Loucy (cell line): Measurements from ENCODE around the gene UNC13D.

Experiments used
- CTCF ChIP-seq: fragments of 200-600 bp; sonication (generic); conservative IDR thresholded peaks from 2 replicates; pipeline ENCODE4 v1.5.1; 2014; ENCODE audit warnings: mild to moderate bottlenecking, antibody characterized with exemption, low read length
- EZH2phosphoT487 ChIP-seq: fragments of 200-600 bp; IDR thresholded peaks from 2 replicates; pipeline ENCODE4 v1.6.1; 2018; ENCODE audit warnings: antibody characterized with exemption, mild to moderate bottlenecking, moderate library complexity, borderline replicate concordance

GRCh38 chr17:75783803-75784472 lies 60.3 kb downstream of the UNC13D start:
- TF ChIP-seq CTCF (no peak), EZH2phosphoT487 (no peak)
